ENCODE measurements around the gene RAB43.
"Not testable (repeated sequence)": the region's sequence is repeated elsewhere in the genome, so short reads cannot be mapped to it uniquely, and the experiment has no call there.

The RAB43 gene

DNA sequence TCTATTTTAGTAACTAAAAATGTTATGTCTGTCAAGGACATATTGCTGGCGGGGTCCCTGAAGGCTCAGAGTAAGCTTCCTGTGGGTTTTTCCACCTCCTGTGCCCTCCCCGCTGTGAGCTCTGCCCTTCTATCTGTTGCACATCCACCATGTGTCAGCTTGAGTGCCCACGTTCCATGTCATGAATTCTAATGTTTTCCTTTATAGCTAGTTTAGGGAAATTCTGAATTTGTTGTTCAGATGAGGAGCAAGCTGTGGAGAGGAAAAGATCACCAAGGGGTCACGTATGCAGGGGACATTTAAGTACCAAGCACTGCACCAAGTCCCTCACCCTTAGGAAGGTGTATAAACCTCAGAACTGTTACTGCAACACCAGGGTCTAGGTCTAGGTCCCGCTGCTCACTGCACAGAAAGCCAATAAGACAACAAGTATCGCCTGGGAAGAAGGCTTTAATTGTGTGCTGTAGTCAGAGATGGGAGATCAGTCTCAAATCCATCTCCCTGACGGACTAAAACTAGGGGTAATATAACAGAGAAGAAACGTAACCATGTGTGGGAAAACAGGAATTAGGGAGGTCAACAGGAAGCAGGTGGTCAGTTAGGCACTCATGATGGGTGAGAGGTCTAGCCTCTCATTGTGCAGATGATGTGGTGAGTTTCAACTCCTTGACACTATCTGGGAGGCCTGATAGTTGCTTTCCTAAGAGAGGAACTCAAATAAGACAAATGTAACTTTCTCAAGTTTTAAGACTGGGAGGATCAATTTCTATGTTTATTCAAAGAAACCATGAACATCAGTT lies 51.3 kb downstream of the RAB43 start:
- TF ChIP-seq, protein P1, sequence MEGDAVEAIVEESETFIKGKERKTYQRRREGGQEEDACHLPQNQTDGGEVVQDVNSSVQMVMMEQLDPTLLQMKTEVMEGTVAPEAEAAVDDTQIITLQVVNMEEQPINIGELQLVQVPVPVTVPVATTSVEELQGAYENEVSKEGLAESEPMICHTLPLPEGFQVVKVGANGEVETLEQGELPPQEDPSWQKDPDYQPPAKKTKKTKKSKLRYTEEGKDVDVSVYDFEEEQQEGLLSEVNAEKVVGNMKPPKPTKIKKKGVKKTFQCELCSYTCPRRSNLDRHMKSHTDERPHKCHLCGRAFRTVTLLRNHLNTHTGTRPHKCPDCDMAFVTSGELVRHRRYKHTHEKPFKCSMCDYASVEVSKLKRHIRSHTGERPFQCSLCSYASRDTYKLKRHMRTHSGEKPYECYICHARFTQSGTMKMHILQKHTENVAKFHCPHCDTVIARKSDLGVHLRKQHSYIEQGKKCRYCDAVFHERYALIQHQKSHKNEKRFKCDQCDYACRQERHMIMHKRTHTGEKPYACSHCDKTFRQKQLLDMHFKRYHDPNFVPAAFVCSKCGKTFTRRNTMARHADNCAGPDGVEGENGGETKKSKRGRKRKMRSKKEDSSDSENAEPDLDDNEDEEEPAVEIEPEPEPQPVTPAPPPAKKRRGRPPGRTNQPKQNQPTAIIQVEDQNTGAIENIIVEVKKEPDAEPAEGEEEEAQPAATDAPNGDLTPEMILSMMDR (conservative IDR thresholded peaks at IDR 0.05; ENCODE audit: low read length): no peak
- DNase-seq (ENCODE audit: low read depth): no peak
- H3K4me3 ChIP-seq (ENCODE audit: low read length): no peak overlapping the region

DNA sequence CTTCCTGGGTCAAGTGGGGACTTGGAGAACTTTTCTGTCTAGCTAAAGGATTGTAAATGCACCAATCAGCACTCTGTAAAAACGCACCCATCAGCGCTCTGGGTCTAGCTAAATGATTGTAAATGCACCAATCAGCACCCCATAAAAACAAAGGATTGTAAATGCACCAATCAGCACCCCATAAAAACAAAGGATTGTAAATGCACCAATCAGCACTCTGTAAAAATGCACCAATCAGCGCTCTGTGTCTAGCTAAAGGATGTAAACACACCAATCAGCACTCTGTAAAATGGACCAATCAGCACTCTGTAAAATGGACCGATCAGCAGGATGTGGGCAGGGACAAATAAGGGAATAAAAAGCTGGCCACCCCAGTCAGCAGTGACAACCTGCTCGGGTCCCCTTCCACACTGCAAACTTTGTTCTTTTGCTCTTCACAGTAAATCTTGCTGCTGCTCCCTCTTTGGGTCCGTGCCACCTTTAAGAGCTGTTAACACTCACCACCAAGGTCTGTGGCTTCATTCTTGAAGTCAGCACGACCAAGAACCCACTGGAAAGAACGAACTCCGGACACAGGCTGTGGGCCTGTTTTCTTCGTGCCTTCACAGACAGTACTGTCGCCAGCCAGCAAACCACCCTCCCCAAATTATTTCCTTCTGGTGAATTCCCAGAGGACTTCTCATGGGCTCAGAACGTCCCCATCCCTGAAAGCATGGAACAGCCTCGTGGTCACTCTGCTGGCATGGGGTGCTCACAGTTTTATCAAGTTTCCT lies 52.1 kb downstream of the RAB43 start:
- not testable (repeated sequence) for DNase-seq (ENCODE audit: low read depth); H3K4me3 ChIP-seq (ENCODE audit: low read length)

DNA sequence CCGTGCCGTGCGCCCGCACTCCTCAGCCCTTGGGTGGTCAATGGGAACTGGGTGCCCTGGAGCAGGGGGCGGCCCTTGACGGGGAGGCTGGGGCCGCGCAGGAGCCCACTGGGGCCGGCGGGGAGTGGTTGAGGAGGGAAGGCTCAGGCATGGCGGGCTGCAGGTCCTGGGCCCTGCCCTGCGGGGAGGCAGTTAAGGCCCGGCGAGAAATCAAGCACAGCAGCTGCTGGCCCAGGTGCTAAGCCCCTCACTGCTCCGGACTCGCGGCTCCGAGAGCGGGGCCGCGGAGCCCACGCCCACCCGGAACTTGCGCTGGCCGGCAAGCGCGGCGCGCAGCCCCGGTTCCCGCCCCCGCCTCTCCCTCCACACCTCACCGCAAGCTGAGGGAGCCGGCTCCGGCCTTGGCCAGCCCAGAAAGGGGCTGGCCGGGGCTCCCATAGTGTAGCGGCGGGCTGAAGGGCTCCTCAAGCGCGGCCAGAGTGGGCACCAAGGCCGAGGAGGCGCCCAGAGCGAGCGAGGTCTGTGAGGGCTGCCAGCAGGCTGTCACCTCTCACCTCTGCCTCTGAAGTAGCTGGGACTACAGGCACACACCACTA lies 53.2 kb downstream of the RAB43 start:
- TF ChIP-seq, protein P1 (conservative IDR thresholded peaks at IDR 0.05; ENCODE audit: low read length): no peak
- peak overlapping the region; percentile 33 for H3K4me3 ChIP-seq (ENCODE audit: low read length)
- DNase-seq (ENCODE audit: low read depth): no peak

DNA sequence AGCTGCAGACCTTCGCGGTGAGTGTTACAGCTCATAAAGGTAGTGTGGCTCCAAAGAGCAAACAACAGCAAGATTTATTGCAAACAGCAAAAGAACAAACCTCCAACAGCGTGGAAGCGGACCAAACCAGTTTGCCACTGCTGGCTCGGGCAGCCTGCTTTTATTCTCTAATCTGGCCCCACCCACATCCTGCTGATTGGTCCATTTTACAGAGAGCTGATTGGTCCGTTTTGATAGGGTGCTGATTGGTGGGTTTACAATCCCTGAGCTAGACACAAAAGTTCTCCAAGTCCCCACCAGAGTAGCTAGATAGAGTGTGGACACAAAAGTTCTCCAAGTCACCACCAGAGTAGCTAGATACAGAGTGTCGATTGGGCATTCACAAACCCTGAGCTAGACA lies 53.9 kb downstream of the RAB43 start:
- not testable (repeated sequence) for H3K4me3 ChIP-seq (ENCODE audit: low read length); DNase-seq (ENCODE audit: low read depth)

DNA sequence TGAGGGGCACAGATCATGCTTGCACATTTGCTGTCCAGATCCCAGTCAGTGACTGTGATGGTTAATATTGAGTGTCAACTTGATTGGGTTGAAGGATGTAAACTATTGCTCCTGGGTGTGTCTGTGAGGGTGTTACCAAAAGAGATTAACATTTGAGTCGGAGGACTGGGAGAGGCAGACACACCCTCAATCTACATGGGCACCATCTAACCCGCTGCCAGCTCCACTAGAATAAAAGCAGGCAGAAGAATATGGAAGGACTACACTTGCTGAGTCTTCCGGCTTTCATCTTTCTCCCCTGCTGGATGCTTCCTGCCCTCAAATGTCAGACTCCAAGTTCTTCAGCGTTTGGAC lies 55.9 kb downstream of the RAB43 start:
- no peak for DNase-seq (ENCODE audit: low read depth)
- TF ChIP-seq, protein P1 (conservative IDR thresholded peaks at IDR 0.05; ENCODE audit: low read length): no peak
- H3K4me3 ChIP-seq (ENCODE audit: low read length): no peak overlapping the region

DNA sequence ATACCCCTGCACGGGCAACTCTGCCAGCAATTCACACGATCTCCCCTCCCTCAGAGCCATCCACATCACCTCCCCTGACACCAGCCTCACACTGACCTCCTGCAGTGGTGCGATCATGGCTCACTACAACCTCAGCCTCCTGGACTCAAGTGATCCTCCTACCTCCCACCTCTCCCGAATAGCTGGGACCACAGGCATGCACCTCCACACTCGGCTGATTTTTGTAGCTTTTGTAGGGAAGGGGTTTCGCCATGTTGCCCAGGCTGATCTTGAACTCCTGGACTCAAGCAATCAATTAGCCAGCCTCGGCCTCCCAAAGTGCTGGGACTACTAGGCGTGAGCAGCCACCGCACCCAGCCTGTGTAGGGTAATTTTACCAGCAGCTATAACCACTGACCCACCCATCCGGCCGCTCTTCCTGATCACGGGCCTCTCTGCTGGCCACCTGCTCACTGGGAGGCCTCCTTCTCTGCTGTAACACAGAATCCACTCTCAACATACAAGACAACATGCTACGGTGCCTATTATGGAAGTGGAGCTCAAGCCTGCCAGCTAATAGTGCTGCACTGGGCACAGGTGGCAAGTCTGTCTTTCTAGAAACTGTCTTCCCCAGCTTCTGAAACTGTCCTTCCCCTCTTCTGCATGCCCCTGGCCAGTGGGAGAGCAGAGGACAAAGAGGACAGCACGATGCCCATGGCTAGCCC lies 56.4 kb downstream of the RAB43 start:
- no peak for DNase-seq (ENCODE audit: low read depth)
- TF ChIP-seq, protein P1 (conservative IDR thresholded peaks at IDR 0.05; ENCODE audit: low read length): no peak
- no peak overlapping the region for H3K4me3 ChIP-seq (ENCODE audit: low read length)

DNA sequence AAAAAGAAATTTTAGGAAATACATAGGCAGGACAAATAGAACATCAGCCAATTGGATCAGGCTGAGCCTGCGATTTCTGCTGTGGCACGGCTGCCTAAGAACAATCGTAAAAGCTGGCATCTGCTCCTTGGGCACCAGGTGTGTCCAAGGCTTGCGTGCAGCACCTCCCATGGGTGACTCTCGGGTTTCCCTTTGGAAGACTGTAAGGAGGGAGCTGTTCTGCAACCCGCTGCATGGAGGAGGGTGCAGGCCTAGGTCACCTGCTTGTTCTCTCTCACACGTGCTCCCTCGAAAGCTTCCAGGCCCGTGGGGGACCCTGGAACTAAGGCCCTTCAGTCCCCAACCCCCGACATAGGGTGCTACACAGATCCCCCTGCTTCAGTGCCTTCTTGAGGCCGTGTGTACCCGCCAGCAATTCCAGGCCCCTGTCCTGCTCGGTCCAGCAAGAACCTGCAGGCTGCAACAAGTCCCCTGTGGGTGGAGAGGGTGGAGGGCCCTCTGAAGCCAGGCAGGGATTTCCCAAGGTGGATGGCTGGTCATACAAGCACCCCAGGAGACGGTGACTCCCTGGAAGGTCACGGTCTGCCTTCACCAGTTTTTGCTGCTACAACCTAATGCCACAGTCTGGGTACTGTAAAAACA lies 57.6 kb downstream of the RAB43 start:
- TF ChIP-seq, protein P1 (conservative IDR thresholded peaks at IDR 0.05; ENCODE audit: low read length): no peak
- H3K4me3 ChIP-seq (ENCODE audit: low read length): no peak overlapping the region
- no peak for DNase-seq (ENCODE audit: low read depth)

Measured in AG10803 (cell line).